K562 (cell line): Measurements from ENCODE around the gene SULT6B1. TPM values are rescaled to one million over a fixed set of nuclear protein-coding genes. Genes with fewer than 3 reads are reported as not detected.

Source experiments
- ATAC-seq: fragments of 200-7000 bp; cut with Tn5 transposase; 3 replicates; pipeline ENCODE4 v1.9.1; 2020; ENCODE audit warnings: moderate library complexity
- BruUV-seq: library from RNA; stranded (reverse); fragments of 400-500 nt; replicated peaks from 2 replicates; lab custom pipeline; 2021; lab: Mats Ljungman, UMichigan
- CTCF ChIA-PET: fragments of 300-600 bp; formaldehyde crosslinking; extraction: SDS; loops from one replicate; lab custom pipeline; 2021; ENCODE audit warnings: low intra/inter-chr PET ratio; lab: Yijun Ruan, JAX
- POLR2A ChIA-PET: fragments of 300-600, 350-650 bp; sonication (Branson Sonifier 250); formaldehyde crosslinking; extraction: SDS; loops from one replicate; lab custom pipeline; 2021; ENCODE audit warnings: antibody characterized with exemption, inconsistent platforms; lab: Yijun Ruan, JAX
- DNase-seq, 4 experiments: peaks; one replicate each; pipeline versions ENCODE4 v3.0.0 to v3.0.0-alpha.2; 2011 to 2018; ENCODE audit warnings: low spot score in 3 of 4, mixed read lengths in 3 of 4; ENCODE audit errors: extremely low read depth in 1 of 4
- FAIRE-seq: peaks from 2 replicates; lab custom pipeline; 2011; peaks lifted over from hg19 to GRCh38; lab: Jason Lieb, UNC
- H2AFZ ChIP-seq: 2 replicates; pipeline ENCODE4 v1.6.0; 2011; ENCODE audit warnings: low read depth, low read length, control low read depth, inconsistent platforms
- H3K27ac ChIP-seq: fragments of 200-600 bp; 3 replicates; pipeline ENCODE4 v1.8.0; 2011; ENCODE audit warnings: low read depth, mild to moderate bottlenecking, control low read depth, inconsistent platforms, low read length, moderate library complexity, mixed read lengths; ENCODE audit errors: extremely low read depth
- H3K27me3 ChIP-seq, 2 experiments: fragments of 300-600 bp in 1 of 2; 2 replicates in 1 of 2; 3 replicates in 1 of 2; pipeline versions ENCODE4 v1.6.0 to v1.8.0; 2011; ENCODE audit warnings: inconsistent platforms in 2 of 2, low read length in 2 of 2, mild to moderate bottlenecking in 1 of 2, mixed read lengths in 1 of 2, moderate library complexity in 1 of 2; ENCODE audit not compliant: control insufficient read depth in 2 of 2, insufficient read depth in 2 of 2
- H3K36me3 ChIP-seq: fragments of 300-600 bp; 3 replicates; pipeline ENCODE4 v1.8.0; 2011; ENCODE audit warnings: mild to moderate bottlenecking, low read length, inconsistent platforms; ENCODE audit not compliant: control insufficient read depth, insufficient read depth
- H3K4me1 ChIP-seq, 2 experiments: fragments of 200-600 bp in 1 of 2; replicated peaks in 1 of 2; 2 replicates in 1 of 2; 3 replicates in 1 of 2; pipeline versions ENCODE4 v1.5.1 to v1.8.0; 2011; ENCODE audit warnings: inconsistent platforms in 2 of 2, low read length in 2 of 2, mild to moderate bottlenecking in 1 of 2, mixed read lengths in 1 of 2, moderate library complexity in 1 of 2; ENCODE audit not compliant: control insufficient read depth in 2 of 2, insufficient read depth in 2 of 2
- H3K4me2 ChIP-seq: 2 replicates; pipeline ENCODE4 v1.6.1; 2011; ENCODE audit warnings: low read length, control low read depth, inconsistent platforms, mixed read lengths; ENCODE audit not compliant: insufficient read depth
- H3K4me3 ChIP-seq: fragments of 200-600 bp; sonication (generic), shearing (Covaris generic); 2 replicates; pipeline ENCODE4 v1.5.1; 2016; ENCODE audit warnings: control low read depth, inconsistent platforms
- H3K79me2 ChIP-seq: fragments of 200-600 bp; 3 replicates; pipeline ENCODE4 v1.8.0; 2011; ENCODE audit warnings: low read length, inconsistent platforms; ENCODE audit not compliant: control insufficient read depth, insufficient read depth
- H3K9ac ChIP-seq, 2 experiments: 2 replicates each; pipeline versions ENCODE4 v1.6.0 to v1.6.1; 2011; ENCODE audit warnings: low read depth in 2 of 2, low read length in 2 of 2, control low read depth in 1 of 2, inconsistent platforms in 1 of 2, mild to moderate bottlenecking in 1 of 2, mixed read lengths in 1 of 2; ENCODE audit not compliant: insufficient read depth in 1 of 2
- H3K9me1 ChIP-seq: one replicate; pipeline ENCODE4 v1.6.0; 2011; ENCODE audit warnings: inconsistent platforms, mild to moderate bottlenecking, low read length, moderate library complexity; ENCODE audit not compliant: control insufficient read depth, insufficient read depth
- H3K9me3 ChIP-seq: replicated peaks from 2 replicates; pipeline ENCODE4 v1.5.1; 2011; ENCODE audit warnings: low read depth, low read length, inconsistent platforms; ENCODE audit not compliant: control insufficient read depth, insufficient read depth
- H4K20me1 ChIP-seq: replicated peaks from 2 replicates; pipeline ENCODE4 v1.6.1; 2011; ENCODE audit warnings: low read length, inconsistent platforms, mixed read lengths; ENCODE audit not compliant: control insufficient read depth, insufficient read depth
- BMI1 ChIP-seq: fragments of 150-350 bp; IDR thresholded peaks from 2 replicates; pipeline ENCODE4 v1.6.1; 2014; ENCODE audit warnings: low read length
- HDAC8 ChIP-seq: fragments of 450-650 bp; IDR thresholded peaks from 2 replicates; pipeline ENCODE4 v1.6.1; 2016; ENCODE audit warnings: mild to moderate bottlenecking, missing genetic modification characterization, moderate library complexity, missing compliant biosample characterization
- KLF16 ChIP-seq: IDR thresholded peaks from 2 replicates; pipeline ENCODE4 v1.6.1; 2016; ENCODE audit warnings: antibody characterized with exemption
- MAFK ChIP-seq: IDR thresholded peaks from 2 replicates; pipeline ENCODE4 v1.6.1; 2011; ENCODE audit warnings: low read length, improper control_type of control experiment
- TGIF2 ChIP-seq: sonication (generic); formaldehyde crosslinking; IDR thresholded peaks from 2 replicates; pipeline ENCODE4 v1.8.1; 2022; ENCODE audit warnings: mild to moderate bottlenecking, missing genetic modification reagents, moderate library complexity
- ZNF133 ChIP-seq: fragments of 250-450 bp; sonication (Bioruptor Pico); IDR thresholded peaks from 2 replicates; pipeline ENCODE4 v1.4.0; 2020; ENCODE audit warnings: mild to moderate bottlenecking
- WGBS: fragments of 100-300 bp; shearing (Covaris generic); methylation state at CpG from one replicate; pipeline ENCODE4 v1.1.6; 2016; ENCODE audit warnings: low coverage, mixed read lengths; ENCODE audit not compliant: insufficient coverage; ENCODE audit errors: missing lambda C conversion rate; 5-methylcytosine and 5-hydroxymethylcytosine counted together
- in situ Hi-C: fragments of 300-500 bp; cut with MboI; formaldehyde crosslinking; loops from 4 replicates; pipeline ENCODE4 v1.15.0; 2018; ENCODE audit warnings: inconsistent platforms, mixed read lengths
- intact Hi-C: fragments of 100-400 bp; cut with micrococcal nuclease; formaldehyde crosslinking; loops from 2 replicates; pipeline ENCODE4 v1.14.2; 2022
- polyA plus RNA-seq, 8 experiments: library from polyadenylated mRNA; depleted of rRNA in 4 of 8; stranded (reverse) in 5 of 8; unstranded in 3 of 8; fragments of >200 nt; fragmentation: Nextera tagmentation in 2 of 8; fragmentation: Illumina TruSeq in 1 of 8; extraction: Ambion mirVana in 2 of 8; extraction: Trizol in 1 of 8; gene quantifications; 2 replicates each; pipeline versions ENCODE4 v1.2.1 to v1.2.3, GENCODE V29; 2011 to 2014; ENCODE audit warnings: inconsistent platforms in 1 of 8, missing spikeins in 1 of 8
- total RNA-seq, 7 experiments: library from RNA; depleted of rRNA in 6 of 7; stranded (reverse); fragments of >200 nt in 6 of 7; fragmentation: Illumina TruSeq in 2 of 7; extraction: Trizol in 2 of 7; gene quantifications; 2 replicates each; pipeline versions ENCODE4 v1.2.1 to v1.2.3, GENCODE V29; 2011 to 2021; ENCODE audit warnings: low replicate concordance in 1 of 7
- TF ChIP-seq, protein P1 (sequence below): fragments of 450-650 bp; IDR thresholded peaks from 2 replicates; pipeline ENCODE4 v1.6.1; 2016; ENCODE audit warnings: mild to moderate bottlenecking, moderate library complexity
- TF ChIP-seq, protein P2 (sequence below): fragments of 200-400 bp; formaldehyde crosslinking; IDR thresholded peaks from 2 replicates; pipeline ENCODE4 v1.6.1; 2017; ENCODE audit warnings: mild to moderate bottlenecking, low read depth, low read length, moderate library complexity

SULT6B1 gene
- total and polyA plus RNA-seq, 9 of the 15 experiments (the other 6 are each of a cell fraction or from before 2014, with no cell fraction given) = not detected

DNA sequence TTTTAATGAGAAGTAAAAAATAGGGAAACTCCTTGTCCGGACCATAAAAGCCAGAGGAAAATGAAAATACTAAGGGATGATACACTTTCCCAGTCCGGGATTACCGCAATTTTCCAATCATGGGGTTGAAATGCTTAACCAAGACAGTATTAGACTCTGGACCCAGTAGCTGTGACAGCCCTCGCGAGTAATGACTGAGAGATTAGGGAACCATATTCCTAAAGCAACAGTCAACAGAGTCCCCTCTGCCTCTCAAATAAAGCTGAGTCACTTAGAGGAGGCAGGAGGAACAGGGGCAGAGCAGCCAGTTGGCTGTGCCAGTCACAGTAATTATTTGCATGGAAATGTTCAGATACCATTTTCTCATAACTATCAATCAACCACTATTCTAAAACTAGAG, 69.3 kb downstream of the SULT6B1 start:
- Histone ChIP-seq H3K4me1 (no peaks in the 10 kb centered on the region), H3K36me3 (peaks cover 20% of the 10 kb centered on the region; the same call in 2 of the 3 replicates), H4K20me1 (no peaks in the 10 kb centered on the region), H3K79me2 (no peaks in the 10 kb centered on the region), H3K27me3 (no peaks in the 10 kb centered on the region), H3K27ac (no peak overlapping the region; the same call in 2 of the 3 replicates), H3K9ac (no peak overlapping the region), H3K4me3 (no peak overlapping the region), H3K4me2 (no peak overlapping the region), H2AFZ (no peak overlapping the region), H3K9me1 (no peaks in the 10 kb centered on the region), H3K9me3 (no peaks in the 10 kb centered on the region)
- BruUV-seq = no TSS peak
- ATAC-seq (no peak), FAIRE-seq (peak; percentile 48), DNase-seq (peak in 2 of 4 experiments; percentile 4 to 10)
- intact Hi-C loops (no loop called here), in situ Hi-C loops (no loop called here)
- ChIA-PET CTCF (no interaction called here), POLR2A (interaction anchor here (0.6 kb wide), 1 partner anchor 727 kb away, joined by 3 read pairs; no protein-coding TSS in a partner anchor)
- 93% methylated on average over 5 of the region's 5 CpGs for WGBS
- TF ChIP-seq TGIF2 (CRISPR knock-in tag) (no peak), KLF16 (no peak), BMI1 (no peak), MAFK (peak; percentile 45), ZNF133 (CRISPR knock-in tag) (no peak), HDAC8 (tag) (no peak)
- TF ChIP-seq, protein P1, sequence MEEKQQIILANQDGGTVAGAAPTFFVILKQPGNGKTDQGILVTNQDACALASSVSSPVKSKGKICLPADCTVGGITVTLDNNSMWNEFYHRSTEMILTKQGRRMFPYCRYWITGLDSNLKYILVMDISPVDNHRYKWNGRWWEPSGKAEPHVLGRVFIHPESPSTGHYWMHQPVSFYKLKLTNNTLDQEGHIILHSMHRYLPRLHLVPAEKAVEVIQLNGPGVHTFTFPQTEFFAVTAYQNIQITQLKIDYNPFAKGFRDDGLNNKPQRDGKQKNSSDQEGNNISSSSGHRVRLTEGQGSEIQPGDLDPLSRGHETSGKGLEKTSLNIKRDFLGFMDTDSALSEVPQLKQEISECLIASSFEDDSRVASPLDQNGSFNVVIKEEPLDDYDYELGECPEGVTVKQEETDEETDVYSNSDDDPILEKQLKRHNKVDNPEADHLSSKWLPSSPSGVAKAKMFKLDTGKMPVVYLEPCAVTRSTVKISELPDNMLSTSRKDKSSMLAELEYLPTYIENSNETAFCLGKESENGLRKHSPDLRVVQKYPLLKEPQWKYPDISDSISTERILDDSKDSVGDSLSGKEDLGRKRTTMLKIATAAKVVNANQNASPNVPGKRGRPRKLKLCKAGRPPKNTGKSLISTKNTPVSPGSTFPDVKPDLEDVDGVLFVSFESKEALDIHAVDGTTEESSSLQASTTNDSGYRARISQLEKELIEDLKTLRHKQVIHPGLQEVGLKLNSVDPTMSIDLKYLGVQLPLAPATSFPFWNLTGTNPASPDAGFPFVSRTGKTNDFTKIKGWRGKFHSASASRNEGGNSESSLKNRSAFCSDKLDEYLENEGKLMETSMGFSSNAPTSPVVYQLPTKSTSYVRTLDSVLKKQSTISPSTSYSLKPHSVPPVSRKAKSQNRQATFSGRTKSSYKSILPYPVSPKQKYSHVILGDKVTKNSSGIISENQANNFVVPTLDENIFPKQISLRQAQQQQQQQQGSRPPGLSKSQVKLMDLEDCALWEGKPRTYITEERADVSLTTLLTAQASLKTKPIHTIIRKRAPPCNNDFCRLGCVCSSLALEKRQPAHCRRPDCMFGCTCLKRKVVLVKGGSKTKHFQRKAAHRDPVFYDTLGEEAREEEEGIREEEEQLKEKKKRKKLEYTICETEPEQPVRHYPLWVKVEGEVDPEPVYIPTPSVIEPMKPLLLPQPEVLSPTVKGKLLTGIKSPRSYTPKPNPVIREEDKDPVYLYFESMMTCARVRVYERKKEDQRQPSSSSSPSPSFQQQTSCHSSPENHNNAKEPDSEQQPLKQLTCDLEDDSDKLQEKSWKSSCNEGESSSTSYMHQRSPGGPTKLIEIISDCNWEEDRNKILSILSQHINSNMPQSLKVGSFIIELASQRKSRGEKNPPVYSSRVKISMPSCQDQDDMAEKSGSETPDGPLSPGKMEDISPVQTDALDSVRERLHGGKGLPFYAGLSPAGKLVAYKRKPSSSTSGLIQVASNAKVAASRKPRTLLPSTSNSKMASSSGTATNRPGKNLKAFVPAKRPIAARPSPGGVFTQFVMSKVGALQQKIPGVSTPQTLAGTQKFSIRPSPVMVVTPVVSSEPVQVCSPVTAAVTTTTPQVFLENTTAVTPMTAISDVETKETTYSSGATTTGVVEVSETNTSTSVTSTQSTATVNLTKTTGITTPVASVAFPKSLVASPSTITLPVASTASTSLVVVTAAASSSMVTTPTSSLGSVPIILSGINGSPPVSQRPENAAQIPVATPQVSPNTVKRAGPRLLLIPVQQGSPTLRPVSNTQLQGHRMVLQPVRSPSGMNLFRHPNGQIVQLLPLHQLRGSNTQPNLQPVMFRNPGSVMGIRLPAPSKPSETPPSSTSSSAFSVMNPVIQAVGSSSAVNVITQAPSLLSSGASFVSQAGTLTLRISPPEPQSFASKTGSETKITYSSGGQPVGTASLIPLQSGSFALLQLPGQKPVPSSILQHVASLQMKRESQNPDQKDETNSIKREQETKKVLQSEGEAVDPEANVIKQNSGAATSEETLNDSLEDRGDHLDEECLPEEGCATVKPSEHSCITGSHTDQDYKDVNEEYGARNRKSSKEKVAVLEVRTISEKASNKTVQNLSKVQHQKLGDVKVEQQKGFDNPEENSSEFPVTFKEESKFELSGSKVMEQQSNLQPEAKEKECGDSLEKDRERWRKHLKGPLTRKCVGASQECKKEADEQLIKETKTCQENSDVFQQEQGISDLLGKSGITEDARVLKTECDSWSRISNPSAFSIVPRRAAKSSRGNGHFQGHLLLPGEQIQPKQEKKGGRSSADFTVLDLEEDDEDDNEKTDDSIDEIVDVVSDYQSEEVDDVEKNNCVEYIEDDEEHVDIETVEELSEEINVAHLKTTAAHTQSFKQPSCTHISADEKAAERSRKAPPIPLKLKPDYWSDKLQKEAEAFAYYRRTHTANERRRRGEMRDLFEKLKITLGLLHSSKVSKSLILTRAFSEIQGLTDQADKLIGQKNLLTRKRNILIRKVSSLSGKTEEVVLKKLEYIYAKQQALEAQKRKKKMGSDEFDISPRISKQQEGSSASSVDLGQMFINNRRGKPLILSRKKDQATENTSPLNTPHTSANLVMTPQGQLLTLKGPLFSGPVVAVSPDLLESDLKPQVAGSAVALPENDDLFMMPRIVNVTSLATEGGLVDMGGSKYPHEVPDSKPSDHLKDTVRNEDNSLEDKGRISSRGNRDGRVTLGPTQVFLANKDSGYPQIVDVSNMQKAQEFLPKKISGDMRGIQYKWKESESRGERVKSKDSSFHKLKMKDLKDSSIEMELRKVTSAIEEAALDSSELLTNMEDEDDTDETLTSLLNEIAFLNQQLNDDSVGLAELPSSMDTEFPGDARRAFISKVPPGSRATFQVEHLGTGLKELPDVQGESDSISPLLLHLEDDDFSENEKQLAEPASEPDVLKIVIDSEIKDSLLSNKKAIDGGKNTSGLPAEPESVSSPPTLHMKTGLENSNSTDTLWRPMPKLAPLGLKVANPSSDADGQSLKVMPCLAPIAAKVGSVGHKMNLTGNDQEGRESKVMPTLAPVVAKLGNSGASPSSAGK = no peak
- TF ChIP-seq, protein P2, sequence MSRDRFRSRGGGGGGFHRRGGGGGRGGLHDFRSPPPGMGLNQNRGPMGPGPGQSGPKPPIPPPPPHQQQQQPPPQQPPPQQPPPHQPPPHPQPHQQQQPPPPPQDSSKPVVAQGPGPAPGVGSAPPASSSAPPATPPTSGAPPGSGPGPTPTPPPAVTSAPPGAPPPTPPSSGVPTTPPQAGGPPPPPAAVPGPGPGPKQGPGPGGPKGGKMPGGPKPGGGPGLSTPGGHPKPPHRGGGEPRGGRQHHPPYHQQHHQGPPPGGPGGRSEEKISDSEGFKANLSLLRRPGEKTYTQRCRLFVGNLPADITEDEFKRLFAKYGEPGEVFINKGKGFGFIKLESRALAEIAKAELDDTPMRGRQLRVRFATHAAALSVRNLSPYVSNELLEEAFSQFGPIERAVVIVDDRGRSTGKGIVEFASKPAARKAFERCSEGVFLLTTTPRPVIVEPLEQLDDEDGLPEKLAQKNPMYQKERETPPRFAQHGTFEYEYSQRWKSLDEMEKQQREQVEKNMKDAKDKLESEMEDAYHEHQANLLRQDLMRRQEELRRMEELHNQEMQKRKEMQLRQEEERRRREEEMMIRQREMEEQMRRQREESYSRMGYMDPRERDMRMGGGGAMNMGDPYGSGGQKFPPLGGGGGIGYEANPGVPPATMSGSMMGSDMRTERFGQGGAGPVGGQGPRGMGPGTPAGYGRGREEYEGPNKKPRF = no peak
